Fibroblast of skin of right quadriceps (primary cell): ENCODE results near the gene PRR16.
"Not testable (repeated sequence)": the region's sequence is repeated elsewhere in the genome, so short reads cannot be mapped to it uniquely, and the experiment has no call there.

Experiments
- DNase-seq: peaks from one replicate; pipeline ENCODE4 v3.0.0-alpha.2; 2013

Gene PRR16

DNA sequence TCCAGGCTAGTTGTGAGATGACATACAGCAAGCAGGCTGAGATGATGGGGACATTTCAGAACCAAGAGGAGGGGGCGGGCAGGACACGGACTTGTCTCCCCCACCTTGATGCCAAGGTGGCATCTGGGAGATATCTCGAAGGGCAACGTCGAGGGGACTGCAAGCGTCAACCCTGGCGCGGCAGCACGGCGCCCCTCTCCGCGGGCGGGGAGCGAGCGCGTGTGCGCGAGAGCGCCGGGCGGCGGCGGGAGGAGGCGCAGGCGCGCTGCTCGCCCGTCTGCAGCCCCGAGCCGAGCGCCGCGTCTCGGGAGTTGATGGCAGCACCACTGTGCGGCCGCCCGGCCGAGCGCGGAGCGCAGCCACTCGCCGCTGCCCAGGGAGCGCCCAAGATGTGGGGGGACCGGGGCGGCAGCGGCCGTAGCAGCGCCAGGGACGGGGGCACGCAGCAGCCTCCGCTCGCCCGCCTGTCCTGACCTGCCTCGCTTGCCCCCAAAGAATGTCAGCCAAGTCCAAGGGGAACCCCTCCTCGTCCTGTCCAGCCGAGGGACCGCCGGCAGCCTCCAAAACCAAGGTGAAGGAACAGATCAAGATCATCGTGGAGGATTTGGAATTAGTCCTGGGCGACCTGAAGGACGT lies at the start of gene PRR16:
Gene PRR16 (plus strand): TSS at position 310 of the 636 bp plus-strand sequence.
- peak; percentile 76 for DNase-seq

DNA sequence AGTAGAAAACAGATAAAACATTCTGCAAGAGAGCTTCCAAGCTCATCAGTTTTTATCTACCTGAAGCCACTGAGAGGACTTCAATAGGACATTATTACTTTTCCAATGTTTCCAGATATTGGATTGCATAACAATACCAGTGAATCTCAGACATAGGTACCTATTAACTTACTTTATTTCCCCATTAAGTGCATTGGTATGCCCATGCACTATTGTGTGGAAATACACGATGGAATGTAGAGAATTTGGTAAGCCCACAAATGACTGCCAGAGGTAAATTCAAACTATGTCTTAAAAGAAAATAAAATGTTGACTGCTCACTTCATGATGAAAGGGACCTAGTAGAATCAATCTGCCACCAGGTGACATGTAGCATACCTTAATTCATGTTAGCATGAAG lies 48.1 kb upstream of the PRR16 start:
- peak; percentile 21 for DNase-seq

DNA sequence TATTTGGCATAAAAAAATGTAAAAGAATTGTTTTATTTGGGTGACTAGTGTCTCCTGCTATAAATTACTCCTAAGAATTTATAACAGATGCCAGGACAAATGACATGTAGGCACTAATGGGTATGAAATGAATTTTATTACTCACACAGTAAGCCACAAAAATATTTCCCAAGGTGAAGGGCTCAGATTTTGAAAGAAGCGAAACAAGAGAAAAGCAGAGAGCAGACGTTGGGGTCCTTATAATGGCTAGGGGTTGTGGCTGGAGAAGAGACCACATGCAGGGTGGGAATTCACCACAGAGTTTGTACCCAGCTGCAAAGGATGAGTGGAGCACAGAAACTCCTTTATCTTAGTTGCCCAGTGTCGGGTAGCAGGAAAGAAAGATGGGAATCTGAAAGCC lies 45.0 kb upstream of the PRR16 start:
- DNase-seq = peak; percentile 38

DNA sequence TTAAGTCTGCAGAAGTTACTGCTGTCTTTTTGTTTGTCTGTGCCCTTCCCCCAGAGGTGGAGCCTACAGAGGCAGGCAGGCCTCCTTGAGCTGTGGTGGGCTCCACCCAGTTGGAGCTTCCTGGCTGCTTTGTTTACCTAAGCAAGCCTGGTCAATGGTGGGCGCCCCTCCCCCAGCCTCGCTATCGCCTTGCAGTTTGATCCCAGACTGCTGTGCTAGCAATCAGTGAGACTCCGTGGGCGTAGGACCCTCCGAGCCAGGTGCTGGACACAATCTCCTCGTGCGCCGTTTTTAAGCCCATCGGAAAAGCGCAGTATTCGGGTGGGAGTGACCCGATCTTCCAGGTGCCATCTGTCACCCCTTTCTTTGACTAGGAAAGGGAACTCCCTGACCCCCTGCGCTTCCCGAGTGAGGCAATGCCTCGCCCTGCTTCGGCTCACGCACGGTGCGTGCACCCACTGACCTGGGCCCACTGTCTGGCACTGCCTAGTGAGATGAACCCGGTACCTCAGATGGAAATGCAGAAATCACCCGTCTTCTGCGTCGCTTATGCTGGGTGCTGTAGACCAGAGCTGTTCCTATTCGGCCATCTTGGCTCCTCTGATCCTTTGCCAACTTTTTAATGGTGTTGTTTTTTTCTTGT lies 37.3 kb upstream of the PRR16 start:
- DNase-seq = not testable (repeated sequence)

DNA sequence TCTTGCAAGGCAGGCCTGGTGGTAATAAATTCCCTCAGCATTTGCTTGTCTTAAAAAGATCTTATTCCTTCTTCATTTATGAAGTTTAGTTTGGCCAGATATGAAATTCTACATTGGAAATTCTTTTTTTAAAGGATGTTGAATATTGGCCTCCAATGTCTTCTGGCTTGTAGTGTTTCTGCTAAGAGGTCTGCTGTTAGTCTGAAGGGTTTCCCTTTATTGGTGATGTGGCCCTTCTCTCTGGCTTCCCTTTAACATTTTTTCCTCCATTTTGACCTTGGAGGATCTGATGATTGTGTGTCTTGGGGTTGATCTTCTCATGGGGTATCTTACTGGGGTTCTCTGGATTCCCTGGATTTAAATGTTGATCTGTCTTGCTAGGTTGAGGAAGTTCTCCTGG lies 33.5 kb upstream of the PRR16 start:
- no peak for DNase-seq

DNA sequence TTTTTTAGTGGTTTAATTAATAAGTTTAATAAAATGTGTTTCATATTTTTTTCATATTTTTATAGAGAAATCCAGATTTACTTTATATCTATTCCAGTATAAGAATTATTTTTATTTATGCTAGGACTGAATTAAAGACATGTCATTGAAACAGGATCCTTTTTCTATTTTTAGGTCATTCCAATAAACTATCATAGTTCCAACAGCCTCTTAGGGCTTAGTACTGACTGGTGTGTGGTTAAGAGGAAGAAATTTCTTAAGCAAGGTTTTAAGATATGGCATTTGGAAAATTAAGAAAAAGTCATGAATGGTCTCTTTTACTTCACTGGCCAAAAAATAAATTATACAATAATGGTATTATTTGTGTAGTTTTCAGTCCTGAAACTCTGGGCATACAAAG lies 31.2 kb upstream of the PRR16 start:
- DNase-seq = no peak

DNA sequence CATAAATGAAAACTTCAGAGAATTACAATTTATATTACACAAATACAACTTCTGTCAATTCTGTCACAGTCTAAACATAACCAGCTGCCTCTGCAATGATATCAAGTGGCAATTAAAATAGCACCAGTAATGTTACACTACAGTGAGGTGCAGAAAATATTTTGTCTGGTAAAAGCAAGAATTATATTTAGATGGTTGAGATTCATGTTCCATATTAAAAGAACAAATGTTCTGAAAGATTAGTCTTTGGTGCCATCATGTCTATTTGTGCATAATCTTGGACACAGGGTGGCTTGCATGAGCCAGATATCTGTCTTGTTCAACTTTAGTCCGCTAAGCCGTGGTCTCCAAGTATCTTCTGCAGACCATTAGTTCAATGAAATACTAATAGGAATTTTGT lies 29.0 kb upstream of the PRR16 start:
- no peak for DNase-seq

DNA sequence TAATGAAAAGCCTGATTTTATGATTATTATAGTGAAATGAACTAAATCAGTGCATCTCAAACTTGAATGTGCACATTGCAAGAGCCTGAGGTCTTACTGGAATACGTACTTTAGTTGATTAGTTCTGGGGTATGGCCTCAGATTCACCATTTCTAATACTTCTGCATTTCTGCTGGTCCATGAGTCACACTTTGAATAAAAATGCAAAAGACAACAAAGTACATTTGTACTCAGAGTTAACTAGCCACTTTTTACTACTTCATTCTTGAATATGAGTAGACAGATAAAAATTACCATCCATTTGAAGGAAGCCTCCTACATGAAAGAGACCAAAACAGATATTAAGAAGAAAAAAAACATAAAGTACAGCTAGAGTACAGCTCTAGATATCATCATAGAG lies 27.1 kb upstream of the PRR16 start:
- DNase-seq = peak; percentile 60

DNA sequence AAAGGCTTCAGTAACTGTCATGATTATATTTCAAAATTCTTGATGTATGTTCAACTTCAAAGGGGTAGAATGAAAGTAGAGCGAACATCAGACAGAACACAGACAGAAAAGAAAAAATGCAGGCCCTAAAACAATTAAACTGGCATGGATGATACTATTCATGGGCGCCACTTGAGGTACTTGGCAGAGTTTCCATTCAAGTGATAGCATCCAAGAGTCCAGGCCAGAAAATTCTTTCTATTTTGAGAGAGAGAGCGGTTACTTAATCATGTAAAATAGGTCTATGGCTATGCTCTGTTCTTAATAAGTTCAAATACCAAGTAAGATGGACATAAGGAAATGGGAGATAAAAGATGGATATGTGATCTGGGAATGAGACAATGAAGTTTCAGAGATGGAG lies 21.4 kb upstream of the PRR16 start:
- DNase-seq = no peak

DNA sequence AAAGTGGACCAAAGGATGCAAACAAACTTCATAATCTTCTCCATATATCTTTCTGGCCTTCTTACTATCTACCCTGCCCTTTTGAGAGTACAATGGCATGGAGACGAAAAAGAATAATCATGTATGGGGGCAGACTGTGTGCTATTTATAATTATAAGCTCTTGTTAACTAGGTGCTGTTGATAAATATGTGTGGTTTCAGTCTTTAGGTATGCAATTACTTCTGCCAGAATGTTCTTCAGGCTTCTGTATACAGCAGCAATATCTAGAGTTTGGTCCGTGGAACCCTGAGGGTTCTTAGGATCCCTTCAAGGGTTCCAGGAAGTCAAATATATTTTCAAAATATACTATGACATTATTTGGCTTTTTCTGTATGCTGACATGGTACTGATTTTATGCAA lies 20.5 kb upstream of the PRR16 start:
- DNase-seq = no peak

DNA sequence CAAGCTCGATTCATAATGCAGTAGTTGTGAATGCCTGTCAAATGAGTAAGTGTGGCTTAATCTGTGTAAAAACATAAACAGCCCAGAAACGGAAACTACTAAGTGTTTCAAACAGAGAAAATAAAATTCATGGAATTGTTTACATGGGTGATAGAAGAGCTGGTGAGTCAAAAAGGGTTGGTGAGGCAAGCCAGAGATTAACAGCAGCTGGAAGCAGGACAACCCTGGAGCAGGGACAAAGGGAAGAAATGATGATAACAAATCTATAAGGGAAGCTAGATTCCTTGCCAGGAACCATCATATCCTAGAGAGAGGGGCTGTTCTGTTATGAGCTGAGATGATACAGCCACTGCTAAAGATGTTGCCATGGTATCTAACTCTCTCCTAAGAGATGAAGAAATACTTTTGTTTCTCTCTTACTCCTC lies 18.0 kb upstream of the PRR16 start:
- peak; percentile 96 for DNase-seq

DNA sequence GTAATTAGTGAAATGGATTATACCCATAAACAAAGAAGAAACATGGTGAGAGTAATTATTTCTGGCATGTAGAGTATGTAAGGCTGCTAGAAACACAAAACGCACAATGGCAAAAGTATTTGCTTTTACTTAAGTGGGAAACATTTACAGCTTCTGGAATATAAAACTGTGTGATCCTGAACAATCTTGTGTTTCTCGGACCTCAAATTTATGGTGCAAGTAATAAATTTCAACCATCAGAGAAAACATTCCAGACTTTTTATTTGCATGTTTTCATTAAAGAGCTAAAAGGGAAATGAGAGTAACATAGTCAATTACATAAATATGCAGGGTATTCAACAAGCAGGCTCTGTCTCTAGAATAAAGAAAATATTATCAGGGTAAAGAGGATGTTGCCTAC lies 17.2 kb upstream of the PRR16 start:
- peak; percentile 88 for DNase-seq

DNA sequence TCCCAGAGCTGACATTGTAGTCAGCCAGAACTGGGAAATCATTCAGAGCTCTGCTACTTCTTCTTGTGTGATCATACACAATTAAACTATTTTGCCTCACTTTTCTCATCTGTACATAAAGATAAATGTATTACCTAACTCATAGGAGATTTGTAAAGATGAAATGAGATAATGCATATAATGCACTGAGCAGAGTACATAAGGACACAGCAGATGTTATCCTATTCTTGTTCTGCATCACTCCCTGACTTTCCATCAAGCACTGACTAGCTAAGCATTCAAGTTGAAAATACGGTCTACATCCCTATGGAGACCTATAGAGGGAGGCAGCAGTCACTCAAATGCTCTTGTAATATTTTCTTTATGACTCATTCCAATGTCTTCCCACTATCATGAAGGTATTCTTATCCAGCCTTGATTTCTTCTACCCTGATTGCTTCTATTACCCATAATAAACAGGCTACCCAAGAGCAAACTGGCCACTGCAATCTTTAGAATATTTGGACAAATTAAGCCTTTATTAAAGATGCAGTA lies 16.3 kb upstream of the PRR16 start:
- peak; percentile 63 for DNase-seq

DNA sequence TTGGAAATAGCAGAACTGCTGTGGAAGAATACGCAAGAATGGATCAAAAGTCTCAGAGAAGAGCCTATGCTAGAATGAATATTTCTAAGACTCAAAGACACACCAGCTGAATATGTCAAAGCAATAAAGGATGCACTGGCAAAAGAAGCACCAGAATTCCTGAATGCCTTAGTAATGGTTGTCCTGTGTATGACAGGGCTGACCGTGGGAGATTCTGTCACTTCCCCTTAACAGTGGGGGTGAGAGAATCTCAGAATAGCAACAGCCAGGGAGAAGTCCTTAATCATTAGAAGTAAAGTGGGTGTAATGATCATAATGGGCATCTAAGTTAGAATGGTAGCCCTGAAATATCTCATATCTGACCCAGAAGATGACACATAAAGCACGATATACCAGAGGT lies 14.6 kb upstream of the PRR16 start:
- peak; percentile 68 for DNase-seq

DNA sequence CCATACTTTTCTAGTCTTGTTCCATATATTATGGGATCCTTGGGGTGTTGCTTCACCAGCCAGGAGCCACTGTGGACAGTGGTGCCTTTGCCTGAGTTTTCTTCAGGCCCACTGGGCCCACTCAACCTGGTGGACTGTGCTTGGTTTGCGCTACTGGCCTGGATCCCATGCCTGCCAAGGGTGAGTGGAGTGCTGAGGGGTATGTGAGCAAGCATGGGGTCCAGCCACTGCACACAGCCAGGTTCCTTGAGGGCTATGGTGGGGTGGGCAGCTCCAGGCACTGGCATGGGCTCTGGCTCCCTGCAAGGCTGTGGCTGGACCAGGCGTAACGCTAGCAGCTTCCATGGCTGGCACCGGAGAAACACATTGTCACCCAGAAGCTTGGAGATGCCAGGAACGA lies 13.2 kb upstream of the PRR16 start:
- DNase-seq = no peak

DNA sequence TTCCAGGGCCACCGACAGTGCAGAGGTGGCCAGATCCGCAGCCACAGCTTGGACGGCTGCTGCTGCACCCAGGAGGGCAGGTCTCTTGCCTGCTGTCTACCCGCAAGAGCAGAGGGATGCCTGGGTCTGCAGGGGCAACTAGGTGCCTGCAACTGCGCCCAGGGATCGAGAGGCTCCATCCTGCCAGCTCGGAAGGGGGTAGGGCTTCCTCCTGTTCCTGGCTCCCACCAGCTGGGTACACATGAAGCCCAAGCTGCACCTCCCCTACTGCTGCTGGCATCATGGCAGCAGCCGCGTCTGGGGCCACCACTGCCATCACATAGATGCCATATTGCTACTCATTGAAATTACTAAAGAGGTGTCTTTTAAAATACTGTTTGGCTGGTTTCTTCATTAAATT lies 12.7 kb upstream of the PRR16 start:
- no peak for DNase-seq

DNA sequence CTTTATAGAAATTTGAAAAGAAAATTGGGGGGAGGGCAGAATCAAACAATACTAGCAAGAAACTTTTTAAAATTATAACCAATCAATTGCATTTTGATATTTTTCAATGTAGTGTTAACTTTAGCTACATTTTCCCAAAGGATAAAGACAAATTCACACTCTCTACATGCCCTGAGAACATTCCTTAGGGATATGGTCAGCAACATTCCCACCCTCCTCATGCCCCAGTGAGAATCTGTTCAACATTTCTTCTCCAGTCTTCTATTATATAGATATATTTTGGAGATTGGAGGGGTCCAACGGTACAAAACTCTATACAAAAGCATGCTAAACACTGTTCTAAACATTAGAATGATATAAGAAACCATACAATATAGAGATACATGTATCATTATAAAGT lies 11.6 kb upstream of the PRR16 start:
- no peak for DNase-seq

DNA sequence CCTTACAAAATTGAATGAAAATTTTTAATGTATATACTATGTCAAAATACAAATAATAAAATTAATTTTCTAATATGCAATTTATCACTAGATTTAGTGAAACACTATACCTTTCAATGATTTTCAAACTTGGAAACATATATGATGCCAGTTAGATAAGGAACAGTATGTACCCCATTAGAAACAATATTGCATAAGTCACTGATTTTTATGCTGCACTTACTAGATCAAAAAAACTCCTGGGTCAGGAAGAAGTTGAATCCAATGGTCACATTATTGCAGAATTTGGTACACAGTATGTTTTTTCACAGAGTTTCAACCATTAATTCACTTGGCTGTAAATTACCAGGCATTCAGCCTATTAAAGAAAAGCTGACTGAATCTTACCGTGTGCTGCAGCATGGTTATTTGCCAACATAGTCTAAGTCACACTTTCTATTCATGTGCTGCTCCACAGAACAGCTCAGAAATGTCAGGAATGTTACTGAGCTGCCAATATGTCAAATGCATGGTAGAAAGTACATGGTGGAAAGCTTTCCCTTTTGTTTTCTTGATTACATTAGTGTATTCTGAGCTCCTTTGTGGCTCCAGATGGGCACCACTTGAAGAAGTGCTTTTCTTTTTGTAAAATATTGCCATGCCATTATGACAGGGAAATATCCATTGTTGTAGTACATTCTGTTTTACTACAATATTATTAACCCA lies 9.9 kb upstream of the PRR16 start:
- DNase-seq = peak; percentile 91

DNA sequence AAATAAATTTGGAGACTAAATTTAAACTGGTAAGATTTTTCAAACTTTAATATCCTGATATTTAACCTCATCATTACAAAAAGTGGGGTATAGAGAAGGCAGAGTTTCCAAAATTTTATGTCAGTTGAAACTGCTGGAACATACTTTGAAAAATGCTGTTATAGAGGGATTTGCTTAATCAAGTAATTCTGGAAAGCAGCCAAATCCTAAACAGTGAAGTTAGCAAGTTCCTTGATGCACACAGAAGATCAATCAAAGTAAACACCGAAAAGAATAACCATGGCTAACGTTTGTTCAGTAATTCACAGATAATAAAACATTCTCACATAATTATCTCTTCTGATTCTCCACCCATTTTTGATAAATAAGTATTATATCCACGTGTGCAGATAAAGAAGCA lies 8.1 kb upstream of the PRR16 start:
- no peak for DNase-seq

DNA sequence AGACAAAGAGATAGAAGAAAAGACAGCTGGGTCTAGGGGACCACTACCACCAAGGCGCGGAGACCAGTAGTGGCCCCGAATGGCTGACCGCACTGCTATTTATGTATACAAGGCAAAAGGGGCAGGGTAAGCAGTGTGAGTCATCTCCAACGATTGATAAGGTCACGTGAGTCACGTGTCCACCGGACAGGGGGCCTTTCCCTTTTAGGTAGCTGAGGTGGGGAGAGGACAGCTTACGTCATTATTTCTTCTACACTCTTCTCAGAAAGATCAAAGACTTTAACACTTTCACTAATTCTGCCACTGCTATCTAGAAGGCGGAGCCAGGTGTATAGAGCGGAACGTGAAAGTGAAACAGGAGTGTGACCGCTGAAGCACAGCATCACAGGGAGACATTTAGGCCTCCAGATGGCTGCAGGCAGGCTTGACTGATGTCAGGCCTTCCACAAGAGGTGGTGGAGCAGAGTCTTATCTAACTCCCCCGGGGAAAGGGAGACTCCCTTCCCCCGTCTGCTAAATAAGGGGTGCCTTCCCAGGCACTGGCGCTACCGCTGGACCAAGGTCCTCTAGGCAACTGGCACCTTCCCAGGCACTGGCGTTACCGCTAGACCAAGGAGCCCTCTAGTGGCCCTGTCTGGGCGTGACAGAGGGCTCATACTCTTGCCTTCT lies 6.1 kb upstream of the PRR16 start:
- peak; percentile 53 for DNase-seq

DNA sequence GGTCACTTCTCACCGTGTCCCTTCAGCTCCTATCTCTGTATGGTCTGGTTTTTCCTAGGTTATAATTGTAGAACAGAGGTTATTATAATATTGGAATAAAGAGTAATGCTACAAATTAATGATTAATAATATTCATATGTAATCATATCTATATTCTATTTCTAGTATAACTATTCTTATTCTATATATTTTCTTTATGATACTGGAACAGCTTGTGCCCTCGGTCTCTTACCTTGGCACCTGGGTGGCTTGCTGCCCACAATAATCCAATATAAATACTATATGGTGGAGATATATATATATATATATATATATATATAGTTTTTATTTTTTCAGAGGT lies 5.6 kb upstream of the PRR16 start:
- DNase-seq = not testable (repeated sequence)

DNA sequence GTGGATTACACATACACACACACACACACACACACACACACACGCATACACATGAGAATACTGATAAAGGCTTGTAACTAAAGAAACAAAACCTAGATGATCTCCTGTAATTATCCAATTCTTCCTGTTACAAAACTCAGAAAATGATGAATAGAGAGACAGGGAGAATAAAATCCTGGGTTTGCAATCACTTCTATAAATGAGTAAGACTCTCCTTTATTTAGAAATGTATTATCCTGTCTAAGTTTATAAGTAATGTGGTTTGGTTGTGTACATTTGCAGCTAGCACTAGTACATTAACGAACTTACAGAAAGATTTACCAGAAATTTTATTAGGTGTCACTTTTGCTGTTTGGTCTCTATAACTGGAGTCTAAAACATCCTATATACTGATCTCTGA lies 2.8 kb upstream of the PRR16 start:
- DNase-seq = no peak

DNA sequence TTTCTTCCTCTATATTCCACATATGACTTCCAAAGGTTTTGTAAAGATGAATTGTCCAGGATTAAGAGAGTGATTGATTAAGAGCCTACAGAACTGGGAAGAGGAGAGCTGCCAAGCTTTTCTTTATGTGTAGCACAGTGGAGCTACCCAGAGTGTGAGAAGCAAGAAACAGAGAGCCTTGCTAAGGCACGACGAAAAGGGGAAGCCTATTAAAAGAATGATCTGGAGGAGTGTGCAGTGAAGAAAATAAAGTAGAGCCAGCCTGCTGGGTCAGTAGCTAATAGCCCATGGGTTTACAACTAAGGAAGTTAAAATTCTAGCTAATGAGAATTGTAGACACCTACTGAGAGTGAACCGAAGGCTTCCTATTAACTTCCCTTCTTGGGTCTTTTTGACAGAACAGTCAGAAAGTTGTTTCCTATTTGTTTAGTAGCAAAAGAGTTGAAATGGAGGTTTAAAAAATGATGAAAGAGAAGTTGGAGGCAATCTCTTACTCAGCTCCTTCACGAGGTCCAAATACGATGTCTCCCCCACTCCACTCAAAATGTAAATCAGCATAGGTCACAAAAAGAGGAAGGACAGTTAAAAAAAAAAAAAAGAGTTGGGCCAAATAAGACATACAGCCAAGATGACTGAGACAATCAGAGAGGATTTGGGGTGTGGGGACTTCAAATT lies 957 bp upstream of the PRR16 start:
- DNase-seq = no peak
